Endothelial cell of umbilical vein (primary cell): ENCODE measurements around the gene GGTLC2. TPM values are rescaled to one million over a fixed set of nuclear protein-coding genes. Genes with fewer than 3 reads are reported as not detected.

Source experiments
- BruUV-seq: library from RNA; stranded (reverse); fragments of 400-500 nt; replicated peaks from 2 replicates; lab custom pipeline; 2021; lab: Mats Ljungman, UMichigan
- CTCF ChIA-PET: fragments of 300-600, 350-600 bp; sonication (Branson Sonifier 250); formaldehyde crosslinking; loops from one replicate; lab custom pipeline; 2021; ENCODE audit warnings: antibody characterized with exemption, inconsistent platforms; lab: Charles Lee
- POLR2A ChIA-PET: fragments of 300-600, 350-600 bp; sonication (Branson Sonifier 250); formaldehyde crosslinking; loops from one replicate; lab custom pipeline; 2021; ENCODE audit warnings: antibody characterized with exemption, inconsistent platforms; lab: Charles Lee
- DNase-seq: peaks from one replicate; pipeline ENCODE4 v3.0.0-alpha.2; 2011; ENCODE audit warnings: low read depth, low spot score
- FAIRE-seq: peaks from 2 replicates; lab custom pipeline; 2011; peaks lifted over from hg19 to GRCh38; lab: Jason Lieb, UNC
- H2AFZ ChIP-seq: 2 replicates; pipeline ENCODE4 v1.6.0; 2012; ENCODE audit warnings: low read depth, low read length, control low read depth, inconsistent platforms
- H3K27ac ChIP-seq: 2 replicates; pipeline ENCODE4 v1.5.1; 2011; ENCODE audit warnings: low read depth, mild to moderate bottlenecking, control low read depth, low read length, moderate library complexity; ENCODE audit not compliant: insufficient read depth
- H3K27me3 ChIP-seq, 2 experiments: 2 replicates each; pipeline versions ENCODE4 v1.6.0 to v1.6.1; 2011; ENCODE audit warnings: low read length in 2 of 2, mixed read lengths in 1 of 2; ENCODE audit not compliant: control insufficient read depth in 2 of 2, insufficient read depth in 2 of 2
- H3K36me3 ChIP-seq, 2 experiments: 2 replicates in 1 of 2; 3 replicates in 1 of 2; pipeline ENCODE4 v1.5.1; 2011; ENCODE audit warnings: low read length in 2 of 2, mild to moderate bottlenecking in 1 of 2, moderate library complexity in 1 of 2; ENCODE audit not compliant: control insufficient read depth in 2 of 2, insufficient read depth in 2 of 2; ENCODE audit errors: extremely low read depth in 1 of 2
- H3K4me1 ChIP-seq: 3 replicates; pipeline ENCODE4 v1.5.1; 2011; ENCODE audit warnings: mild to moderate bottlenecking, low read length; ENCODE audit not compliant: control insufficient read depth, insufficient read depth; ENCODE audit errors: extremely low read depth
- H3K4me2 ChIP-seq: 2 replicates; pipeline ENCODE4 v1.6.1; 2011; ENCODE audit warnings: low read length, control low read depth, mixed read lengths; ENCODE audit not compliant: insufficient read depth
- H3K4me3 ChIP-seq, 3 experiments: fragments of 200-600 bp in 1 of 3; sonication (generic), shearing (Covaris generic) in 1 of 3; replicated peaks in 1 of 3; 2 replicates each; pipeline ENCODE4 v1.5.1; 2011 to 2016; ENCODE audit warnings: control low read depth in 3 of 3, low read length in 3 of 3, mild to moderate bottlenecking in 2 of 3, inconsistent platforms in 1 of 3, low read depth in 1 of 3, moderate library complexity in 1 of 3; ENCODE audit not compliant: insufficient read depth in 1 of 3
- H3K79me2 ChIP-seq: 2 replicates; pipeline ENCODE4 v1.6.0; 2012; ENCODE audit warnings: low read length, inconsistent platforms; ENCODE audit not compliant: control insufficient read depth, insufficient read depth
- H3K9ac ChIP-seq: replicated peaks from 2 replicates; pipeline ENCODE3; 2011; ENCODE audit warnings: low read length, control low read depth; ENCODE audit not compliant: insufficient read depth; ENCODE audit errors: extremely low read depth
- H3K9me1 ChIP-seq: replicated peaks from 3 replicates; pipeline ENCODE4 v1.6.0; 2011; ENCODE audit warnings: mild to moderate bottlenecking, low read length; ENCODE audit not compliant: control insufficient read depth, insufficient read depth; ENCODE audit errors: extremely low read depth
- H3K9me3 ChIP-seq: replicated peaks from 2 replicates; pipeline ENCODE4 v1.5.1; 2012; ENCODE audit warnings: low read length, inconsistent platforms; ENCODE audit not compliant: control insufficient read depth, insufficient read depth
- H4K20me1 ChIP-seq: replicated peaks from 2 replicates; pipeline ENCODE3; 2011; ENCODE audit warnings: mild to moderate bottlenecking, low read length; ENCODE audit not compliant: control insufficient read depth, insufficient read depth; ENCODE audit errors: extremely low read depth
- CTCF ChIP-seq, 2 donors: IDR thresholded peaks; 1 replicate in 1 of 2; 2 replicates in 1 of 2; pipeline ENCODE4 v1.5.1; 2011; ENCODE audit warnings: low read length in 2 of 2, mild to moderate bottlenecking in 2 of 2, moderate library complexity in 2 of 2, control low read depth in 1 of 2, inconsistent platforms in 1 of 2, low read depth in 1 of 2; ENCODE audit not compliant: insufficient read depth in 1 of 2; ENCODE audit errors: extremely low read depth in 1 of 2
- EZH2 ChIP-seq: IDR thresholded peaks from 2 replicates; pipeline ENCODE4 v1.6.1; 2012; ENCODE audit warnings: borderline replicate concordance, low read depth, mild to moderate bottlenecking, moderate library complexity, low read length, inconsistent platforms; ENCODE audit not compliant: severe bottlenecking
- FOS ChIP-seq: IDR thresholded peaks from 2 replicates; pipeline ENCODE4 v1.6.1; 2011; ENCODE audit warnings: mild to moderate bottlenecking, low read length, moderate library complexity, borderline replicate concordance; ENCODE audit not compliant: insufficient read depth
- GATA2 ChIP-seq: IDR thresholded peaks from 2 replicates; pipeline ENCODE4 v1.7.0; 2011; ENCODE audit warnings: low read depth, mild to moderate bottlenecking, moderate library complexity, mixed read lengths, low read length; ENCODE audit not compliant: insufficient read length, insufficient read depth
- JUN ChIP-seq: IDR thresholded peaks from 2 replicates; pipeline ENCODE4 v1.6.1; 2011; ENCODE audit warnings: borderline replicate concordance, low read depth; ENCODE audit not compliant: insufficient read length, insufficient read depth
- MAX ChIP-seq: IDR thresholded peaks from 2 replicates; pipeline ENCODE4 v1.6.1; 2011; ENCODE audit not compliant: insufficient read depth, insufficient read length
- MYC ChIP-seq: IDR thresholded peaks from one replicate; pipeline ENCODE4 v1.6.1; 2011; ENCODE audit warnings: mild to moderate bottlenecking, low read depth, low read length
- POLR2A ChIP-seq: IDR thresholded peaks from 2 replicates; pipeline ENCODE4 v1.6.1; 2012; ENCODE audit warnings: low read depth, mild to moderate bottlenecking, control low read depth, low read length
- POLR2AphosphoS5 ChIP-seq: IDR thresholded peaks from 2 replicates; pipeline ENCODE4 v1.6.1; 2012; ENCODE audit warnings: low read depth, mild to moderate bottlenecking, control low read depth, low read length, moderate library complexity; ENCODE audit not compliant: insufficient read depth
- dilution Hi-C: fragments of 300-500 bp; cut with MboI; formaldehyde crosslinking; loops from one replicate; pipeline ENCODE4 v1.15.0; 2019; ENCODE audit warnings: low sequenced_read_pairs; ENCODE audit not compliant: extremely low pct_ligation_motif_present
- intact Hi-C: fragments of 100-400 bp; cut with micrococcal nuclease; formaldehyde crosslinking; loops from one replicate; pipeline ENCODE4 v1.10.0; 2022
- polyA plus RNA-seq, 4 experiments: library from polyadenylated mRNA; depleted of rRNA in 3 of 4; stranded (reverse) in 3 of 4; unstranded in 1 of 4; fragments of >200 nt; gene quantifications; 2 replicates each; pipeline versions ENCODE4 v1.2.1 to v1.2.3, GENCODE V29; 2011 to 2012; ENCODE audit warnings: missing spikeins in 1 of 4
- total RNA-seq: library from RNA; stranded (reverse); gene quantifications from 2 replicates; pipeline ENCODE4 v1.2.3, GENCODE V29; 2021

Gene GGTLC2
- total and polyA plus RNA-seq, 2 donors (not counting 3 experiments of a cell fraction or from before 2014, with no cell fraction given) = not detected

GRCh38 chr22:22662095-22662494 lies 17.7 kb downstream of the GGTLC2 start:
- Histone ChIP-seq H3K9me1 (no peaks in the 10 kb centered on the region), H3K27me3 (peaks cover 4 to 5% of the 10 kb centered on the region in 2 experiments), H3K9me3 (no peaks in the 10 kb centered on the region), H3K79me2 (no peaks in the 10 kb centered on the region), H4K20me1 (no peaks in the 10 kb centered on the region), H3K4me3 (no peak overlapping the region), H3K27ac (no peak overlapping the region), H3K36me3 (no peaks in the 10 kb centered on the region), H2AFZ (no peak overlapping the region), H3K9ac (no peak overlapping the region), H3K4me1 (no peaks in the 10 kb centered on the region), H3K4me2 (no peak overlapping the region)
- TF ChIP-seq MAX (no peak), MYC (no peak)
- ChIA-PET POLR2A (no interaction called here), CTCF (no interaction called here)
- FAIRE-seq (no peak), DNase-seq (no peak)
- dilution Hi-C loops (no loop called here), intact Hi-C loops (no loop called here)
- no TSS peak for BruUV-seq

GRCh38 chr22:22663861-22664800 lies 19.7 kb downstream of the GGTLC2 start:
- DNase-seq (no peak), FAIRE-seq (no peak)
- H3K9ac ChIP-seq = no peak overlapping the region
- H4K20me1 ChIP-seq = no peaks in the 10 kb centered on the region
- H3K27me3 ChIP-seq = peaks cover 0 to 1% of the 10 kb centered on the region in 2 experiments
- TF ChIP-seq MAX = no peak
- no peak for TF ChIP-seq JUN
- no peak for TF ChIP-seq MYC
- TF ChIP-seq GATA2 = no peak
- TF ChIP-seq CTCF (IDR thresholded peaks at IDR 0.05; ENCODE audit: extremely low read depth in 1 of 2, insufficient read depth in 1 of 2, low read depth in 1 of 2, low read length in 2 of 2) = no peak
- no peak for TF ChIP-seq EZH2
- TF ChIP-seq FOS = no peak
- no peak for TF ChIP-seq POLR2AphosphoS5
- no peak for TF ChIP-seq POLR2A
- no peaks in the 10 kb centered on the region for H3K9me1 ChIP-seq
- H3K36me3 ChIP-seq = no peaks in the 10 kb centered on the region
- CTCF ChIA-PET = no interaction called here
- H3K4me2 ChIP-seq = no peak overlapping the region
- BruUV-seq = no TSS peak
- intact Hi-C loops (no loop called here), dilution Hi-C loops (no loop called here)
- H2AFZ ChIP-seq = no peak overlapping the region
- no peak overlapping the region for H3K4me3 ChIP-seq
- POLR2A ChIA-PET = no interaction called here
- H3K9me3 ChIP-seq = no peaks in the 10 kb centered on the region
- no peak overlapping the region for H3K27ac ChIP-seq
- no peaks in the 10 kb centered on the region for H3K79me2 ChIP-seq
- H3K4me1 ChIP-seq = no peaks in the 10 kb centered on the region
